SU-DHL-6 (cell line): ENCODE measurements around the gene PSPH.
"Not testable (repeated sequence)": the region's sequence is repeated elsewhere in the genome, so short reads cannot be mapped to it uniquely, and the experiment has no call there.

Source experiments
- H2AFZ ChIP-seq: fragments of 200-600 bp; sonication (generic); 2 replicates; pipeline ENCODE4 v1.6.1; 2014; ENCODE audit warnings: low read depth, mild to moderate bottlenecking, moderate library complexity, mixed read lengths, antibody characterized with exemption, low read length; ENCODE audit not compliant: severe bottlenecking
- H3F3A ChIP-seq: fragments of 200-600 bp; shearing (Covaris generic); 2 replicates; pipeline ENCODE4 v1.6.0; 2016; ENCODE audit warnings: antibody characterized with exemption, mild to moderate bottlenecking; ENCODE audit not compliant: insufficient read depth
- H3K27ac ChIP-seq: fragments of 200-600 bp; sonication (generic); 2 replicates; pipeline ENCODE4 v1.5.1; 2016; ENCODE audit warnings: low read depth, mild to moderate bottlenecking, low read length, moderate library complexity, mixed read lengths
- H3K27me3 ChIP-seq: fragments of 200-600 bp; sonication (generic), shearing (Covaris generic); 2 replicates; pipeline ENCODE4 v1.6.0; 2014; ENCODE audit warnings: mild to moderate bottlenecking, low read length
- H3K36me3 ChIP-seq: fragments of 200-600 bp; sonication (generic); 2 replicates; pipeline ENCODE4 v1.6.1; 2014; ENCODE audit warnings: mild to moderate bottlenecking, low read length, mixed read lengths
- H3K4me2 ChIP-seq: fragments of 300-600, 200-600 bp; shearing (Covaris generic), sonication (generic); 2 replicates; pipeline ENCODE4 v1.6.0; 2014; ENCODE audit warnings: low read length, low read depth, mild to moderate bottlenecking; ENCODE audit not compliant: poor library complexity, severe bottlenecking
- H3K4me3 ChIP-seq: fragments of 200-600 bp; sonication (generic); 2 replicates; pipeline ENCODE4 v1.5.1; 2014; ENCODE audit warnings: antibody characterized with exemption, low read length, mild to moderate bottlenecking, mixed read lengths; ENCODE audit not compliant: insufficient read depth, poor library complexity, severe bottlenecking
- H3K79me2 ChIP-seq: fragments of 200-600 bp; sonication (generic); 2 replicates; pipeline ENCODE4 v1.6.1; 2014; ENCODE audit warnings: mild to moderate bottlenecking, low read length, moderate library complexity; ENCODE audit not compliant: insufficient read depth
- H3K9ac ChIP-seq: fragments of 200-600 bp; sonication (generic); 2 replicates; pipeline ENCODE4 v1.7.0; 2014; ENCODE audit warnings: mild to moderate bottlenecking, low read length
- H3K9me2 ChIP-seq: fragments of 200-600 bp; sonication (generic); replicated peaks from 2 replicates; pipeline ENCODE4 v1.6.1; 2014; ENCODE audit warnings: low read length; ENCODE audit not compliant: insufficient read depth
- H3K9me3 ChIP-seq: fragments of 200-600 bp; sonication (generic); 2 replicates; pipeline ENCODE4 v1.6.1; 2014; ENCODE audit warnings: low read length, mixed read lengths; ENCODE audit not compliant: insufficient read depth
- H4K20me1 ChIP-seq: fragments of 200-600 bp; sonication (generic); 2 replicates; pipeline ENCODE4 v1.6.1; 2014; ENCODE audit warnings: low read depth, mild to moderate bottlenecking, antibody characterized with exemption, low read length, moderate library complexity, mixed read lengths
- EZH2phosphoT487 ChIP-seq: fragments of 200-600 bp; sonication (generic), shearing (Covaris generic); conservative IDR thresholded peaks from 2 replicates; pipeline ENCODE4 v1.6.1; 2018; ENCODE audit warnings: mild to moderate bottlenecking, antibody characterized with exemption, low read length, moderate library complexity, mixed read lengths
- TF ChIP-seq, protein P1 (sequence below): fragments of 200-600 bp; sonication (generic); IDR thresholded peaks from one replicate; pipeline ENCODE4 v1.5.1; 2017; ENCODE audit warnings: antibody characterized with exemption, mild to moderate bottlenecking, low read length, moderate library complexity; ENCODE audit not compliant: insufficient read depth, poor library complexity, severe bottlenecking

PSPH gene

GRCh38 chr7:56087445-56087844, 36.2 kb upstream of the PSPH start:
- TF ChIP-seq, protein P1, sequence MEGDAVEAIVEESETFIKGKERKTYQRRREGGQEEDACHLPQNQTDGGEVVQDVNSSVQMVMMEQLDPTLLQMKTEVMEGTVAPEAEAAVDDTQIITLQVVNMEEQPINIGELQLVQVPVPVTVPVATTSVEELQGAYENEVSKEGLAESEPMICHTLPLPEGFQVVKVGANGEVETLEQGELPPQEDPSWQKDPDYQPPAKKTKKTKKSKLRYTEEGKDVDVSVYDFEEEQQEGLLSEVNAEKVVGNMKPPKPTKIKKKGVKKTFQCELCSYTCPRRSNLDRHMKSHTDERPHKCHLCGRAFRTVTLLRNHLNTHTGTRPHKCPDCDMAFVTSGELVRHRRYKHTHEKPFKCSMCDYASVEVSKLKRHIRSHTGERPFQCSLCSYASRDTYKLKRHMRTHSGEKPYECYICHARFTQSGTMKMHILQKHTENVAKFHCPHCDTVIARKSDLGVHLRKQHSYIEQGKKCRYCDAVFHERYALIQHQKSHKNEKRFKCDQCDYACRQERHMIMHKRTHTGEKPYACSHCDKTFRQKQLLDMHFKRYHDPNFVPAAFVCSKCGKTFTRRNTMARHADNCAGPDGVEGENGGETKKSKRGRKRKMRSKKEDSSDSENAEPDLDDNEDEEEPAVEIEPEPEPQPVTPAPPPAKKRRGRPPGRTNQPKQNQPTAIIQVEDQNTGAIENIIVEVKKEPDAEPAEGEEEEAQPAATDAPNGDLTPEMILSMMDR: no peak
- TF ChIP-seq EZH2phosphoT487: no peak
- Histone ChIP-seq H3K4me3 (no peak overlapping the region), H3K27me3 (no peaks in the 10 kb centered on the region), H3K9ac (no peak overlapping the region), H3K9me2 (no peaks in the 10 kb centered on the region), H3K27ac (no peak overlapping the region), H3K36me3 (no peaks in the 10 kb centered on the region), H4K20me1 (no peaks in the 10 kb centered on the region), H3K4me2 (no peak overlapping the region), H3K9me3 (no peaks in the 10 kb centered on the region), H3F3A (no peaks in the 10 kb centered on the region), H3K79me2 (no peaks in the 10 kb centered on the region), H2AFZ (no peak overlapping the region)

GRCh38 chr7:56086761-56087160, 35.5 kb upstream of the PSPH start:
- Histone ChIP-seq H3K79me2 (no peaks in the 10 kb centered on the region), H3K27me3 (no peaks in the 10 kb centered on the region), H3K9me3 (no peaks in the 10 kb centered on the region), H3K27ac (no peak overlapping the region), H3K9me2 (no peaks in the 10 kb centered on the region), H3K4me3 (no peak overlapping the region), H3F3A (no peaks in the 10 kb centered on the region), H2AFZ (no peak overlapping the region), H3K4me2 (no peak overlapping the region), H3K9ac (no peak overlapping the region), H3K36me3 (no peaks in the 10 kb centered on the region), H4K20me1 (no peaks in the 10 kb centered on the region)
- no peak for TF ChIP-seq EZH2phosphoT487

GRCh38 chr7:56083150-56083785, 32.0 kb upstream of the PSPH start:
- no peak overlapping the region for H3K27ac ChIP-seq
- H3K9me3 ChIP-seq: no peaks in the 10 kb centered on the region
- no peak overlapping the region for H3K4me3 ChIP-seq
- H3F3A ChIP-seq: no peaks in the 10 kb centered on the region
- H3K9me2 ChIP-seq: no peaks in the 10 kb centered on the region
- H2AFZ ChIP-seq: no peak overlapping the region
- no peak overlapping the region for H3K4me2 ChIP-seq
- H3K9ac ChIP-seq: no peak overlapping the region
- no peak for TF ChIP-seq EZH2phosphoT487
- TF ChIP-seq, protein P1: no peak
- H3K79me2 ChIP-seq: no peaks in the 10 kb centered on the region
- H3K27me3 ChIP-seq: no peaks in the 10 kb centered on the region
- H4K20me1 ChIP-seq: no peaks in the 10 kb centered on the region
- peaks cover 3% of the 10 kb centered on the region for H3K36me3 ChIP-seq

- no peak overlapping the region for H2AFZ ChIP-seq
- peaks cover 6% of the 10 kb centered on the region for H3K36me3 ChIP-seq
These were observed 30.5 kb upstream of the PSPH start for GRCh38 chr7:56081626-56082340.

GRCh38 chr7:56080726-56081435, 29.6 kb upstream of the PSPH start:
- H2AFZ ChIP-seq, H3K4me2 ChIP-seq, H4K20me1 ChIP-seq, H3K9me3 ChIP-seq, H3K4me3 ChIP-seq, H3K9ac ChIP-seq, H3K9me2 ChIP-seq, H3F3A ChIP-seq, H3K79me2 ChIP-seq, H3K27me3 ChIP-seq, H3K27ac ChIP-seq, H3K36me3 ChIP-seq: not testable (repeated sequence)

More at GRCh38 chr7:56081626-56082340, 30.5 kb upstream of the PSPH start:
- no peak overlapping the region for H3K9ac ChIP-seq
- H3K27me3 ChIP-seq: no peaks in the 10 kb centered on the region
- H4K20me1 ChIP-seq: no peaks in the 10 kb centered on the region
- H3K27ac ChIP-seq: no peak overlapping the region
- H3F3A ChIP-seq: no peaks in the 10 kb centered on the region
- TF ChIP-seq, protein P1: no peak
- TF ChIP-seq EZH2phosphoT487: no peak
- no peaks in the 10 kb centered on the region for H3K79me2 ChIP-seq
- H3K4me2 ChIP-seq: no peak overlapping the region
- no peak overlapping the region for H3K4me3 ChIP-seq
- H3K9me2 ChIP-seq: no peaks in the 10 kb centered on the region
- H3K9me3 ChIP-seq: no peaks in the 10 kb centered on the region
